OCI-LY3 (cell line): Measurements from ENCODE around the gene HUNK.

Experiments
- H2AFZ ChIP-seq: fragments of 200-600, 300-600 bp; shearing (Covaris generic); 2 replicates; pipeline ENCODE4 v1.6.0; 2014; ENCODE audit warnings: antibody characterized with exemption, low read depth, low read length
- H3K27ac ChIP-seq: fragments of 200-600, 300-600 bp; sonication (generic); 2 replicates; pipeline ENCODE4 v1.5.1; 2014; ENCODE audit warnings: mild to moderate bottlenecking, low read length, moderate library complexity, mixed read lengths
- H3K27me3 ChIP-seq: fragments of 200-600, 300-600 bp; sonication (generic); 2 replicates; pipeline ENCODE4 v1.6.1; 2014; ENCODE audit warnings: low read depth, low read length, mixed read lengths
- H3K36me3 ChIP-seq: fragments of 200-600, 300-600 bp; sonication (generic); replicated peaks from 2 replicates; pipeline ENCODE3; 2014; ENCODE audit warnings: low read depth, low read length, mixed read lengths
- H3K4me1 ChIP-seq: fragments of 300-600, 200-600 bp; sonication (generic); 2 replicates; pipeline ENCODE4 v1.6.1; 2014; ENCODE audit warnings: low read length, mixed read lengths
- H3K4me2 ChIP-seq: fragments of 200-600, 300-600 bp; sonication (generic); 2 replicates; pipeline ENCODE4 v1.6.1; 2014; ENCODE audit warnings: low read length, mixed read lengths
- H3K4me3 ChIP-seq: fragments of 300-600, 200-600 bp; sonication (generic); 2 replicates; pipeline ENCODE4 v1.5.1; 2014; ENCODE audit warnings: antibody characterized with exemption, mild to moderate bottlenecking, low read length, moderate library complexity
- H3K79me2 ChIP-seq: fragments of 300-600, 200-600 bp; shearing (Covaris generic); 2 replicates; pipeline ENCODE4 v1.6.1; 2014; ENCODE audit warnings: mild to moderate bottlenecking, low read length, mixed read lengths
- H3K9ac ChIP-seq: fragments of 300-600, 200-600 bp; shearing (Covaris generic); 2 replicates; pipeline ENCODE4 v1.6.0; 2014; ENCODE audit warnings: mild to moderate bottlenecking, low read length, moderate library complexity
- H3K9me3 ChIP-seq: fragments of 200-600, 300-600 bp; shearing (Covaris generic); 2 replicates; pipeline ENCODE4 v1.6.1; 2014; ENCODE audit warnings: low read length, mixed read lengths; ENCODE audit not compliant: insufficient read depth
- H4K20me1 ChIP-seq: fragments of 200-600, 300-600 bp; sonication (generic); 2 replicates; pipeline ENCODE4 v1.6.1; 2016; ENCODE audit warnings: low read length, mixed read lengths; ENCODE audit not compliant: insufficient read depth
- EZH2phosphoT487 ChIP-seq: fragments of 200-600 bp; shearing (Covaris generic); IDR thresholded peaks from 2 replicates; pipeline ENCODE4 v1.6.1; 2018; ENCODE audit warnings: antibody characterized with exemption, mixed run types, low read depth
- TF ChIP-seq, protein P1 (sequence below): fragments of 200-600, 300-600 bp; sonication (generic); IDR thresholded peaks from 2 replicates; pipeline ENCODE4 v1.5.1; 2014; ENCODE audit warnings: antibody characterized with exemption, low read length, low read depth

Gene HUNK

DNA sequence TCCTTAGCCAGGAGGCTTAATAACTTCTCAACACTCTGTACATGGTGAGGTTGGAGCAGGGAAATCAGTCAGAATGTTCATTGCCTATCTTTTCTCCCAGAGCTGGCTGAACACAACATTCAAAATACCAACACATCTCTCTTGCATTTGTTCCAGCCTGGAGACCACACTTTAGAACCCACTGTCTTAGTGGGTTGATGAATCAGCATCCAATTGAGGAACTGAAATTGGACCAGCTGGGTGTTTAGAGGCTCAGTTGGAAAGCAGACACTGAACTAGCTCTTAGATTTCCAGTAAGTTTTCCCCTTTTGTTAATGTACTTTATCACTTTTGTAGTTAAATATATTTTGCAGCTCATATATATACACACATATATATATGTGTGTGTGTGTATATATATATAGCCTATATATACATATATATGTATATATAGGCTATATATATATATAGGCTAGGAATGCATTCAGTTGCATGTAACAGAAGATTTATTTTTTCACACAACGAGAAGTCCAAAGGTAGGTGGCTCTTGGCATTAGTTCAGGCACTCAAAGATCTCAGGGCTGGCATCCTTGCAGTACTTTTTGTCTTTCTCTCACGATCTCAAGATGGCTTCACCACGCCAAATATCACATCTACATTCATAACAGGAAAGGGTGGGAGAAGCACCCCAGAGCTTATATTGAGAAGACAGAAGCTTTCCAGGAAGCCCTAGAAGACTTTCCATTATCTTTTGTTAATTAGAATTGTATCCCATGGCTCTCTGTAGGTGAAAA, 35.0 kb upstream of the HUNK start:
- TF ChIP-seq, protein P1, sequence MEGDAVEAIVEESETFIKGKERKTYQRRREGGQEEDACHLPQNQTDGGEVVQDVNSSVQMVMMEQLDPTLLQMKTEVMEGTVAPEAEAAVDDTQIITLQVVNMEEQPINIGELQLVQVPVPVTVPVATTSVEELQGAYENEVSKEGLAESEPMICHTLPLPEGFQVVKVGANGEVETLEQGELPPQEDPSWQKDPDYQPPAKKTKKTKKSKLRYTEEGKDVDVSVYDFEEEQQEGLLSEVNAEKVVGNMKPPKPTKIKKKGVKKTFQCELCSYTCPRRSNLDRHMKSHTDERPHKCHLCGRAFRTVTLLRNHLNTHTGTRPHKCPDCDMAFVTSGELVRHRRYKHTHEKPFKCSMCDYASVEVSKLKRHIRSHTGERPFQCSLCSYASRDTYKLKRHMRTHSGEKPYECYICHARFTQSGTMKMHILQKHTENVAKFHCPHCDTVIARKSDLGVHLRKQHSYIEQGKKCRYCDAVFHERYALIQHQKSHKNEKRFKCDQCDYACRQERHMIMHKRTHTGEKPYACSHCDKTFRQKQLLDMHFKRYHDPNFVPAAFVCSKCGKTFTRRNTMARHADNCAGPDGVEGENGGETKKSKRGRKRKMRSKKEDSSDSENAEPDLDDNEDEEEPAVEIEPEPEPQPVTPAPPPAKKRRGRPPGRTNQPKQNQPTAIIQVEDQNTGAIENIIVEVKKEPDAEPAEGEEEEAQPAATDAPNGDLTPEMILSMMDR = no peak
- no peak for TF ChIP-seq EZH2phosphoT487
- H3K9ac ChIP-seq = no peak overlapping the region
- H3K4me2 ChIP-seq = no peak overlapping the region

DNA sequence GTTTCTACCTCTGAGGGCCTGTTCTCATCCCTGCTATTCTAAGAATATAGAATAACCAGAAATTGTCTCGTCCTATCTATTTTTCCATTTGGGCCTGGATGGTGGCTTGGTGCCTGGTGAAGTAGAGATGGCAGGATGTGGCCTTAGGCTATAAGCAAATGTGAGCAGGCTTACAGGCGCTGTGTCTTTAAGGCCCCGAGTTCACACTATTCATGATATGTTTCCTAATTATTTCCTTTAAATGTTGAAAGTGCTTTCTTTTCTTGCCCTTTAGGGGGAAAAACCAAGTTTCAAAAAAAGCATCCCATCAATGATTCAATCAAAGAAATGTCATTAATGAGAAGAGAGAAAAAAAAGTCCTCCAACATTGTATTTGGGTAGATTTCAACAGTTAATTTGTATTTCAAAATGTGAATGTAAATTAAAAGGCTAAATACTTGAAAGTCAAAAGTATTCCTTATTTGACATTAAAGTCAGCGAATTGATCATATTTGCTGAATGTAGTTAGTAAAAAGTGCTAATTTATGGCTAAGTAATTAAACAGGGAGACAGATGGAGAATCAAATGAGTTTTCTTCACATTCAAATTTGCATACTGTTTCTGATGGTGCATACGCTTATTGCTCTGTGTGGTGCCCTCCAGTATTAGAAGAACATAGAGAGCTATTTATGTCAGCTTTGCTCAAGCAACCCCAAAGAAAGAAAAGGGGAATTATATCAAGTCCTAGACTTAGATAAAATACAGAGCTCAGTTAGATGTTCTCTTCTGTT, 34.0 kb upstream of the HUNK start:
- Histone ChIP-seq H3K9ac (no peak overlapping the region), H3K27ac (no peak overlapping the region), H2AFZ (no peak overlapping the region), H3K9me3 (no peaks in the 10 kb centered on the region), H3K4me1 (peaks cover 7% of the 10 kb centered on the region; the same call in 1 of the 2 replicates), H4K20me1 (no peaks in the 10 kb centered on the region), H3K79me2 (no peaks in the 10 kb centered on the region), H3K27me3 (no peaks in the 10 kb centered on the region), H3K36me3 (no peaks in the 10 kb centered on the region), H3K4me2 (no peak overlapping the region), H3K4me3 (no peak overlapping the region)
- no peak for TF ChIP-seq EZH2phosphoT487
- TF ChIP-seq, protein P1 = no peak

More for the DNA sequence above, 35.0 kb upstream of the HUNK start:
- Histone ChIP-seq H2AFZ (no peak overlapping the region), H3K4me3 (no peak overlapping the region), H3K27ac (no peak overlapping the region), H3K79me2 (no peaks in the 10 kb centered on the region), H3K9me3 (no peaks in the 10 kb centered on the region), H3K27me3 (no peaks in the 10 kb centered on the region), H3K4me1 (peaks cover 7% of the 10 kb centered on the region; the same call in 1 of the 2 replicates), H3K36me3 (no peaks in the 10 kb centered on the region), H4K20me1 (no peaks in the 10 kb centered on the region)

DNA sequence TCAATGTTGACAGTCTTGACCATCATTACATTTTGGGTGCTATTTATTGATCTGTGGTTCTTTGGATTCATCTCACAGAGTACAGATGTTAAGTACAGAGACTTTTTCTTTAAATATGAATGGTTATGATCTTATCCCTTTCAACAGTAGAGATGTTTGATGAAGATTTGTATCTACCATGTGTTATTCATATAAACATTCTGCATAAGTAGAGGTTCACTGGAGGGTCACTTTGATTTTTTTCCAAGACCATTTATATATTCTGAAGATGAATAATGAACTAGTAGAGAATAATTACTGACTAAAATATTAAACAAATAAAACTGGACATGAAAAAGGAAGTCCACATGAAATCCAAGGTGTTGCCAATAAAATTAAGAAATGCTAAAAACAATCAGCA, 28.6 kb upstream of the HUNK start:
- H3K9ac ChIP-seq = no peak overlapping the region
- no peaks in the 10 kb centered on the region for H3K27me3 ChIP-seq
- no peak overlapping the region for H3K4me3 ChIP-seq
- no peaks in the 10 kb centered on the region for H3K9me3 ChIP-seq
- H3K4me1 ChIP-seq = no peaks in the 10 kb centered on the region
- H3K27ac ChIP-seq = no peak overlapping the region
- H3K36me3 ChIP-seq = no peaks in the 10 kb centered on the region
- TF ChIP-seq, protein P1 = no peak
- no peak for TF ChIP-seq EZH2phosphoT487
- H3K4me2 ChIP-seq = no peak overlapping the region
- no peak overlapping the region for H2AFZ ChIP-seq
- no peaks in the 10 kb centered on the region for H4K20me1 ChIP-seq
- no peaks in the 10 kb centered on the region for H3K79me2 ChIP-seq

DNA sequence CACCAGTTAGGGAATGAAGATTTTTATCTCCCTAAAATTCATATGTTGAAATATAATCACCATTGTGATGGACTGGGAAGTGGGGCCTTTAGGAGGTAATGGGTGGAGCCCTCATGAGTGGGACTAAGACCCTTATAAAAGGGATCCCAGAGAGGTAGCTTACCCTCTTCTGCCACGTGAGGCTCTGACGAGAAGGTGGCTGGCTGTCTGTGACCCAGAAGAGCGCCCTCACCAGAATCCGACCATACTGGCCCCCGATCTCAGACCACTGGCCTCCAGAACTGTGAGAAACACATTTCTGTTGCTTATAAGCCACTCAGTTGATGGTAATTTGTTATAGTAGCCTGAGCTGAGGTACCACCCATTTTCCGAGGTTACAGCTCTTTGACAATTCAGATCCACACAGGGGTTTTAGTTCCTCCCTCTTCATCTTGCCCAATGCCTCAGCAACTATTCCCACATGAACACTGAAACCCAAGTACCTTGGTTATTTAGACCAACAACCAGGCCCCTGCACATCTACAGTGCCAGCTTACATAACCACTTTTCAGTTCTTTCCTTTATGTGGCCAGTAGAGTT, 27.6 kb upstream of the HUNK start:
- TF ChIP-seq, protein P1 = no peak
- TF ChIP-seq EZH2phosphoT487 = no peak
- H3K4me3 ChIP-seq = no peak overlapping the region
- H3K36me3 ChIP-seq = no peaks in the 10 kb centered on the region
- no peaks in the 10 kb centered on the region for H3K27me3 ChIP-seq
- H2AFZ ChIP-seq = no peak overlapping the region
- no peaks in the 10 kb centered on the region for H3K4me1 ChIP-seq
- no peaks in the 10 kb centered on the region for H3K9me3 ChIP-seq
- H3K4me2 ChIP-seq = no peak overlapping the region
- H3K27ac ChIP-seq = no peak overlapping the region
- no peak overlapping the region for H3K9ac ChIP-seq
- no peaks in the 10 kb centered on the region for H3K79me2 ChIP-seq
- no peaks in the 10 kb centered on the region for H4K20me1 ChIP-seq
